Measurements from ENCODE around the gene RANBP10. TPM values are rescaled to one million over a fixed set of nuclear protein-coding genes. Genes with fewer than 3 reads are reported as not detected.

Gene RANBP10
- total RNA-seq, 1 donor from 2014 or later: 14.7 TPM

GRCh38 chr16:67675579-67675935 is 130.8 kb downstream of the RANBP10 start:
- DNase-seq: no peak
- Histone ChIP-seq H3K4me1 (peaks cover 33% of the 10 kb centered on the region), H3K4me3 (no peak overlapping the region), H3K27me3 (ENCODE audit: low read depth) (no peaks in the 10 kb centered on the region), H3K9me3 (replicated peaks) (no peaks in the 10 kb centered on the region), H3K36me3 (peaks cover 5% of the 10 kb centered on the region), H3K27ac (replicated peaks) (no peak overlapping the region)
- TF ChIP-seq, protein P1, sequence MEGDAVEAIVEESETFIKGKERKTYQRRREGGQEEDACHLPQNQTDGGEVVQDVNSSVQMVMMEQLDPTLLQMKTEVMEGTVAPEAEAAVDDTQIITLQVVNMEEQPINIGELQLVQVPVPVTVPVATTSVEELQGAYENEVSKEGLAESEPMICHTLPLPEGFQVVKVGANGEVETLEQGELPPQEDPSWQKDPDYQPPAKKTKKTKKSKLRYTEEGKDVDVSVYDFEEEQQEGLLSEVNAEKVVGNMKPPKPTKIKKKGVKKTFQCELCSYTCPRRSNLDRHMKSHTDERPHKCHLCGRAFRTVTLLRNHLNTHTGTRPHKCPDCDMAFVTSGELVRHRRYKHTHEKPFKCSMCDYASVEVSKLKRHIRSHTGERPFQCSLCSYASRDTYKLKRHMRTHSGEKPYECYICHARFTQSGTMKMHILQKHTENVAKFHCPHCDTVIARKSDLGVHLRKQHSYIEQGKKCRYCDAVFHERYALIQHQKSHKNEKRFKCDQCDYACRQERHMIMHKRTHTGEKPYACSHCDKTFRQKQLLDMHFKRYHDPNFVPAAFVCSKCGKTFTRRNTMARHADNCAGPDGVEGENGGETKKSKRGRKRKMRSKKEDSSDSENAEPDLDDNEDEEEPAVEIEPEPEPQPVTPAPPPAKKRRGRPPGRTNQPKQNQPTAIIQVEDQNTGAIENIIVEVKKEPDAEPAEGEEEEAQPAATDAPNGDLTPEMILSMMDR (IDR thresholded peaks at IDR 0.05; ENCODE audit: borderline replicate concordance): no peak
- intact Hi-C loops (cut with micrococcal nuclease): loop anchor here (10.0 kb wide), 1 partner anchor 129 kb away; the partner anchor contains the start of genes RANBP10 and TSNAXIP1

DNA sequence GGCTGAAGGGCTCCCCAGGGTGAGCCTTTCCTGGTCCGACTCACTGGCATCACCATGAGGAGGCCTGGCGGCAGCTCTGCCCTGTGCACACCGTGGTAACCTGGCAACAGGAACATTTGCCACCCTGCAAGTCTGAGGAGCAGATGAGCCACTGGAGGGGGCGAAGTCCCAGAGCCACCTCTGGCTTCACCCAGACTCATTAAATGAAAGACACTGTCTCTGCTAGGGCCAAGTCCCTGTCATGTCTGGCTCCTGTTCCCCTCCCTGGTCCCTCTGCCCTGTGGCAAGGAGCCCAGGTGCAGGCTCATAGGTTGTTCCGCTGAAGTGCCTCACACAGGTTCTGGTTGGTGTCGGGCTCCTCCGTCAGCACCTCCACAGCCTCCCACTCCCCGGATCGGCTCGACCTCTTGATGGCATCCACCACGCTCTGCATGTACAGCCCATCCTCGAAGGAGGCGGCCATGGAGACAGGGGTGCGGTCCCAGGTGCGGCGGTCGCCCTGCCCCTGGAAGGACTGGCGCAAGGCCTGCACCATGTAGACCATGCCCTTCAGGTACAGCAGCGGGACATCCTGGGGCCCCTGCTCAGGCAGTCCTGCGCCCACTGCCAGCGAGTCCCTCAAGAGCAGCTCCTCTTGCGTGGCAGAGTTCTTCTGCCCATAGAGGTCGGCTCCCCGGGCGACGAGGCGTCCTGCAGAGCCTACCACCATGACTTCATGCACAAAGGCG is 131.3 kb downstream of the RANBP10 start:
- no peaks in the 10 kb centered on the region for H3K9me3 ChIP-seq (replicated peaks)
- no peaks in the 10 kb centered on the region for H3K27me3 ChIP-seq (ENCODE audit: low read depth)
- peaks cover 33% of the 10 kb centered on the region for H3K4me1 ChIP-seq
- TF ChIP-seq, protein P1 (IDR thresholded peaks at IDR 0.05; ENCODE audit: borderline replicate concordance): no peak
- no peak for DNase-seq
- intact Hi-C loops (cut with micrococcal nuclease): loop anchor here (10.0 kb wide), 1 partner anchor 130 kb away; the partner anchor contains the start of genes RANBP10 and TSNAXIP1
- H3K36me3 ChIP-seq: peaks cover 3% of the 10 kb centered on the region
- peak overlapping the region; percentile 87 for H3K27ac ChIP-seq (replicated peaks)
- H3K4me3 ChIP-seq: no peak overlapping the region

GRCh38 chr16:67673712-67674580 is 132.4 kb downstream of the RANBP10 start:
- TF ChIP-seq, protein P1 (IDR thresholded peaks at IDR 0.05; ENCODE audit: borderline replicate concordance): no peak
- Histone ChIP-seq H3K27ac (replicated peaks) (peak overlapping the region; percentile 87), H3K9me3 (replicated peaks) (no peaks in the 10 kb centered on the region), H3K4me3 (peak overlapping the region; percentile 23), H3K27me3 (ENCODE audit: low read depth) (no peaks in the 10 kb centered on the region), H3K4me1 (peaks cover 33% of the 10 kb centered on the region), H3K36me3 (no peaks in the 10 kb centered on the region)
- peak; percentile 74 for DNase-seq
- intact Hi-C loops (cut with micrococcal nuclease): loop anchor here (10.0 kb wide), 1 partner anchor 131 kb away; the partner anchor contains the start of genes RANBP10 and TSNAXIP1

Other genes starting within 250 kb of the RANBP10 start
- 26.1 TPM for gene CTCF, start 244.0 kb downstream of the RANBP10 start, total RNA-seq
- 0.58 TPM for gene CARMIL2, start 161.4 kb downstream of the RANBP10 start, total RNA-seq
- 7.1 TPM for gene ACD, start 146.3 kb downstream of the RANBP10 start, total RNA-seq
- gene PARD6A, start 145.6 kb downstream of the RANBP10 start, total RNA-seq: 3.4 TPM
- gene ENKD1, start 139.8 kb downstream of the RANBP10 start, total RNA-seq: 9.6 TPM
- gene C16orf86, start 139.7 kb downstream of the RANBP10 start, total RNA-seq: 2.9 TPM
- gene GFOD2, start 87.2 kb downstream of the RANBP10 start, total RNA-seq: 11.1 TPM
- gene TSNAXIP1, start 329 bp upstream of the RANBP10 start, total RNA-seq: 0.49 TPM
- gene THAP11, start 35.8 kb upstream of the RANBP10 start, total RNA-seq: 31.4 TPM
- gene NUTF2, start 40.4 kb upstream of the RANBP10 start, total RNA-seq: 73.6 TPM
- gene CENPT, start 41.1 kb upstream of the RANBP10 start, total RNA-seq: 20.2 TPM
- gene EDC4, start 66.5 kb upstream of the RANBP10 start, total RNA-seq: 33.2 TPM
- gene NRN1L, start 78.3 kb upstream of the RANBP10 start, total RNA-seq: 0.49 TPM
- 19.5 TPM for gene PSKH1, start 86.7 kb upstream of the RANBP10 start, total RNA-seq
- 0.71 TPM for gene CTRL, start 125.3 kb upstream of the RANBP10 start, total RNA-seq
- gene PSMB10, start 130.3 kb upstream of the RANBP10 start, total RNA-seq: 55.8 TPM
- gene LCAT, start 137.6 kb upstream of the RANBP10 start, total RNA-seq: 23.2 TPM
- gene SLC12A4, start 162.1 kb upstream of the RANBP10 start, total RNA-seq: 79.2 TPM
- not detected for gene DPEP3, start 173.9 kb upstream of the RANBP10 start, total RNA-seq
- 0.99 TPM for gene DPEP2, start 192.9 kb upstream of the RANBP10 start, total RNA-seq
- not detected for gene DPEP2NB, start 209.4 kb upstream of the RANBP10 start, total RNA-seq
- 8.9 TPM for gene DDX28, start 216.7 kb upstream of the RANBP10 start, total RNA-seq
- gene DUS2, start 216.7 kb upstream of the RANBP10 start, total RNA-seq: 6.8 TPM